ENCODE data around the gene DPH6.

DPH6 gene

GRCh38 chr15:35471024-35471423, 74.9 kb downstream of the DPH6 start:
- no peak for TF ChIP-seq CTCF (conservative IDR thresholded peaks at IDR 0.05)
- no peak for TF ChIP-seq ZFX (IDR thresholded peaks at IDR 0.05)
- H3K27ac ChIP-seq, result no peak overlapping the region

DNA sequence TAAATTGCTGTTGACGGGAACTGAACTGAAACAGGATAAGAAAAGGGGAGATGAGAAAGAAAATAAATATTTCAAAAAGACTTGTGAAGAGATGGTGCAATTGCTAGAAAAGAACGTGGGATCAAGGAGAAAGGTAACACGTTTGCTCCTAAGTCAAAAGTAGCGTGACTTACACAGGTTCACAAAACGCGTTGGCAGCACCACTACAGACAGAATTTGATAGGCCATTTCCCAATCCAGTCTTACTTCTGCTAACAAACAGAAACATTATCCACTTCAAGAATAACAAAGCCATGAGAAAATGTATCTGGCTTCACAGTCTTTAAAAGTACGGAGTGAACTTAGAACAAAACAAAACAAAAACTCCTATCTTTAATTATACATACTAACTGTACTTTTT, 75.5 kb downstream of the DPH6 start:
- no peak overlapping the region for H3K27ac ChIP-seq
- TF ChIP-seq CTCF (conservative IDR thresholded peaks at IDR 0.05) (no peak), ZFX (IDR thresholded peaks at IDR 0.05) (no peak)

GRCh38 chr15:35466476-35466875, 79.5 kb downstream of the DPH6 start:
- TF ChIP-seq CTCF (conservative IDR thresholded peaks at IDR 0.05), result no peak
- no peak overlapping the region for H3K27ac ChIP-seq

DNA sequence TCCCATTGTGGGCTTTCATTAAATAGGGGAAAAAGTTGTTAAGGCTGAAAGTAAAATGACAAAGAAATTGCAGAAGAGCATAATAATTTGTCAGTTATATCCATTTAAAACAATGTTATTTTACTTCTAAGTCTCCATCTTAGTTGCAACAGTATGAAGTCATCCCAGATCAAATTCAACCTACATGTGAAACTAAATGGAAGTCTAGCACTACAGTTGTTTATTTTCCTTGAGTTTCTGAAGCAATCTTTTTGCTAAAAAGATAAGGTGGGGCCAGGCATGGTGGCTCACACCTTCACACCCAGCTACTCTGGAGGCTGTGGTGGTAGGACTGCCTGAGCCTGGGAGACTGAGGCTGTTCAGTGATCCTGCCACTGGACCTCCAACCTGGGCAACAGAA, 80.2 kb downstream of the DPH6 start:
- H3K27ac ChIP-seq, result no peak overlapping the region
- TF ChIP-seq CTCF (conservative IDR thresholded peaks at IDR 0.05) (no peak), ZFX (IDR thresholded peaks at IDR 0.05) (no peak)

GRCh38 chr15:35460616-35461015, 85.3 kb downstream of the DPH6 start:
- TF ChIP-seq ZFX (IDR thresholded peaks at IDR 0.05) (no peak), CTCF (conservative IDR thresholded peaks at IDR 0.05) (no peak)
- H3K27ac ChIP-seq, result no peak overlapping the region

DNA sequence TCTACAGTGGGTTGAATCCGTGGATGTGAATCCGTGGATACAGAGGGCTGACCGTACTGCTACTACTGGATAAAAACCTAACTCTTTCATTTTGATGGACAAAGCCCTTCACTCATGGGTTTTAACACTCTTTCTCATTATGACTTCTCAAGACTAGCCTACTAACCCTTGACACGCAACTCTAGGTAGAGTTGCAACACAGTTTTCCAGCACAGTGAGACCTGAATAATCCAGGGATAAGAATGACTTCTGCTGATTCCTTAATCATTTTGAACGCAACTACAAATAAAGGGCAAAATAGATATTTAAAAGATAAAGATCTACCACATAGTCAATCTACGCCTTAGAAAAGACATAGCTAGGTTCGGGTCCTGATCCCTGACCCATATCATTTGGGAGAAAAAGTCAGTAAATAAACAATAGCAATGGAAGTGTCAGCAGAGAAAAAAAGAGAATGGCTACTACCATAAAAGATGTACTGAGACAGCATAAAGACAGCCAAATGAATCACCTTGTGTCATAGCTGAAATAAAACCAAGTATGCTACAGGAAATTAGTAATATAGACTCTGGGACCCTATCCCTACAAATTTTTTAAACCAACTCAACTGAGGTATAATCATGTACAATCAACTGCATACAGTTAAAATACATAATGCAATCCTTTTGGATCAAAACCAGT, 87.6 kb downstream of the DPH6 start:
- H3K27ac ChIP-seq, result no peak overlapping the region
- TF ChIP-seq CTCF (conservative IDR thresholded peaks at IDR 0.05), result no peak
- TF ChIP-seq ZFX (IDR thresholded peaks at IDR 0.05), result no peak

GRCh38 chr15:35455201-35455600, 90.8 kb downstream of the DPH6 start:
- TF ChIP-seq ZFX (IDR thresholded peaks at IDR 0.05) (no peak), CTCF (conservative IDR thresholded peaks at IDR 0.05) (no peak)

More at GRCh38 chr15:35455201-35455600, 90.8 kb downstream of the DPH6 start:
- no peak overlapping the region for H3K27ac ChIP-seq
